Measurements from ENCODE around the gene HTRA1. TPM values are rescaled to one million over a fixed set of nuclear protein-coding genes. Genes with fewer than 3 reads are reported as not detected.

Gene HTRA1
- total RNA-seq, 4 donors from 2014 or later, result 37.1 to 99.4 (median 68.2) TPM

- Histone ChIP-seq H3K27me3 (no peaks in the 10 kb centered on the region), H3K4me3 (replicated peaks in 1 of 3) (no peak overlapping the region), H3K9me3 (no peaks in the 10 kb centered on the region), H3K36me3 (no peaks in the 10 kb centered on the region), H3K4me1 (peaks cover 0 to 15% of the 10 kb centered on the region in 2 donors), H3K27ac (peak overlapping the region; percentile 42 to 58 (median 49))
- peak; percentile 45 to 46 for DNase-seq
- intact Hi-C loops (cut with DNase I), result no loop called here
- TF ChIP-seq POLR2A (IDR thresholded peaks at IDR 0.05), result no peak
- no peak for TF ChIP-seq CTCF (IDR thresholded peaks at IDR 0.05)
Observed at GRCh38 chr10:122445904-122446303, 15.4 kb upstream of the HTRA1 start.

GRCh38 chr10:122446668-122447423 lies 14.5 kb upstream of the HTRA1 start:
- intact Hi-C loops (cut with DNase I), result no loop called here
- WGBS, 2 donors, result 55% methylated on average over 2 of the region's 2 CpGs
- no peaks in the 10 kb centered on the region for H3K9me3 ChIP-seq
- peaks cover 0 to 15% of the 10 kb centered on the region in 2 donors for H3K4me1 ChIP-seq
- no peaks in the 10 kb centered on the region for H3K36me3 ChIP-seq
- TF ChIP-seq CTCF (IDR thresholded peaks at IDR 0.05) (no peak), POLR2A (IDR thresholded peaks at IDR 0.05) (no peak)
- no peaks in the 10 kb centered on the region for H3K27me3 ChIP-seq
- H3K27ac ChIP-seq, result peak overlapping the region; percentile 26 to 49 (median 42)
- peak; percentile 37 to 52 for DNase-seq
- H3K4me3 ChIP-seq (replicated peaks in 1 of 3), result no peak overlapping the region

- Histone ChIP-seq H3K4me1 (peaks cover 0 to 15% of the 10 kb centered on the region in 2 donors), H3K27ac (no peak overlapping the region), H3K27me3 (no peaks in the 10 kb centered on the region), H3K4me3 (replicated peaks in 1 of 3) (no peak overlapping the region), H3K36me3 (no peaks in the 10 kb centered on the region), H3K9me3 (no peaks in the 10 kb centered on the region)
- TF ChIP-seq POLR2A (IDR thresholded peaks at IDR 0.05) (no peak), CTCF (IDR thresholded peaks at IDR 0.05) (no peak)
- 90 to 92% methylated on average over 3 of the region's 3 CpGs for WGBS, 2 donors
- DNase-seq, result no peak
- intact Hi-C loops (cut with DNase I), result no loop called here
Observed at GRCh38 chr10:122448600-122448999, 12.8 kb upstream of the HTRA1 start.

GRCh38 chr10:122449153-122449552 lies 12.2 kb upstream of the HTRA1 start:
- WGBS, 2 donors, result 95 to 98% methylated on average over 4 of the region's 4 CpGs
- Histone ChIP-seq H3K4me3 (replicated peaks in 1 of 3) (no peak overlapping the region), H3K4me1 (peaks cover 0 to 15% of the 10 kb centered on the region in 2 donors), H3K27ac (no peak overlapping the region), H3K27me3 (no peaks in the 10 kb centered on the region), H3K36me3 (no peaks in the 10 kb centered on the region), H3K9me3 (no peaks in the 10 kb centered on the region)
- intact Hi-C loops (cut with DNase I), result no loop called here
- TF ChIP-seq CTCF (IDR thresholded peaks at IDR 0.05), result no peak
- TF ChIP-seq POLR2A (IDR thresholded peaks at IDR 0.05), result no peak
- no peak for DNase-seq

GRCh38 chr10:122450353-122450990 lies 10.9 kb upstream of the HTRA1 start:
- intact Hi-C loops (cut with DNase I), result no loop called here
- 75 to 79% methylated on average over 14 of the region's 14 CpGs for WGBS, 2 donors
- Histone ChIP-seq H3K27me3 (no peaks in the 10 kb centered on the region), H3K36me3 (no peaks in the 10 kb centered on the region), H3K4me3 (replicated peaks in 1 of 3) (no peak overlapping the region), H3K4me1 (peaks cover 0 to 12% of the 10 kb centered on the region in 2 donors), H3K27ac (no peak overlapping the region), H3K9me3 (no peaks in the 10 kb centered on the region)
- TF ChIP-seq POLR2A (IDR thresholded peaks at IDR 0.05), result no peak
- no peak for DNase-seq

Data from thyroid gland (tissue), 4 donors.